IgD-negative memory B cell (primary cell): Measurements from ENCODE around the gene TCN2. TPM values are rescaled to one million over a fixed set of nuclear protein-coding genes. Genes with fewer than 3 reads are reported as not detected.

Source experiments
- H3K27ac Mint-ChIP-seq, 3 donors: one replicate each; pipeline ENCODE4 v1.8.0; 2020 to 2022; ENCODE audit warnings: mild to moderate bottlenecking in 3 of 3, mixed read lengths in 3 of 3, moderate library complexity in 1 of 3
- H3K27me3 Mint-ChIP-seq: one replicate; pipeline ENCODE4 v1.8.0; 2021; ENCODE audit warnings: mixed read lengths
- H3K36me3 Mint-ChIP-seq: one replicate; pipeline ENCODE4 v1.8.0; 2020; ENCODE audit warnings: mild to moderate bottlenecking, mixed read lengths
- H3K4me1 Mint-ChIP-seq, 3 donors: one replicate each; pipeline ENCODE4 v1.8.0; 2020 to 2022; ENCODE audit warnings: mixed read lengths in 3 of 3, mild to moderate bottlenecking in 1 of 3
- H3K4me3 Mint-ChIP-seq, 4 donors: one replicate each; pipeline ENCODE4 v1.8.0; 2020 to 2022; ENCODE audit warnings: mild to moderate bottlenecking in 4 of 4, mixed read lengths in 4 of 4, moderate library complexity in 3 of 4
- H3K9me3 Mint-ChIP-seq, 3 donors: one replicate each; pipeline ENCODE4 v1.8.0; 2020 to 2021; ENCODE audit warnings: mixed read lengths in 3 of 3, mild to moderate bottlenecking in 1 of 3
- polyA plus RNA-seq: library from polyadenylated mRNA; unstranded; fragments of 300-500 nt; fragmentation: Illumina TruSeq; gene quantifications from one replicate; pipeline ENCODE4 v1.2.3, GENCODE V29; 2021

TCN2 gene
- polyA plus RNA-seq, 1 donor from 2014 or later: 0.48 TPM

DNA sequence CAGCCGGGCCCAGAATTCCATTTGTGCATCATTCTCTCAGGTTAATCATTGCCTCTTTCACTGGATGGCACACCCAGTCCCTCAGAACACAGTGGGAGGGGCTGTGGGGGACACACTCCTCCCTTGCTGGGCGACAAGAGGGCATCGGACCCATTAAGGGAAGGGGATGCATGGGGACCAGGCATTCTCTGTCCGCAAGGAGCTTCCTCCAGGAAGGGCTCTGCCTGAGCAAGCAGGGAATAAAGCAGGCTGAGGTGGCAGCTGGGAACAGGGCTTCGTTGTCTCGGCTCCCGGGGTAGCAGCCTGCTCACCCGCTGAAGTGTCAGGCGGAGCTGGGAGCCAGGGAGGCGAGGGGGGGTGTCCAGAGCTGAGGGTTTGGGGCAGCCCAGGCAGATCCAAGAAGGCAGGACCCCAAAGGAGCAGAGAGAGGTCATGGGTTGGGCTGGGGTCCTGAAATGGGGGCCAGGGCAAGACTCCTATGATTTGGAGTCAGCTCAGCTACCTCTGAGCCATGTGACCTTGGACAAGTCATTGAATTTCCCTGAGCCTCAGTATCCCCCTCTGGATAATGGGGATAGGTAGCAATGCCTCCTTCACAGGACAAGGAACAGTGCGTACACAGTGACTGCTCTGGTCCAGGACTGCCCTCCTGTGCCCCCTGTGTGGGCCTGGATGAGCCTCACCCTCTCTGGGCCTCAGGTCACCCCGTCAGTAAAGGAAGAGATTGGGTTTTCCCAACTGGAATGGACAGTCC, 34.0 kb upstream of the TCN2 start:
- Mint-ChIP-seq H3K36me3 (peaks cover 9% of the 10 kb centered on the region), H3K27me3 (peaks cover 11% of the 10 kb centered on the region), H3K27ac (no peak overlapping the region), H3K4me3 (peak overlapping the region in 1 of 4 donors; percentile 37), H3K4me1 (peaks cover 0 to 2% (median 2%) of the 10 kb centered on the region in 3 donors), H3K9me3 (peaks cover 0 to 3% (median 2%) of the 10 kb centered on the region in 3 donors)

DNA sequence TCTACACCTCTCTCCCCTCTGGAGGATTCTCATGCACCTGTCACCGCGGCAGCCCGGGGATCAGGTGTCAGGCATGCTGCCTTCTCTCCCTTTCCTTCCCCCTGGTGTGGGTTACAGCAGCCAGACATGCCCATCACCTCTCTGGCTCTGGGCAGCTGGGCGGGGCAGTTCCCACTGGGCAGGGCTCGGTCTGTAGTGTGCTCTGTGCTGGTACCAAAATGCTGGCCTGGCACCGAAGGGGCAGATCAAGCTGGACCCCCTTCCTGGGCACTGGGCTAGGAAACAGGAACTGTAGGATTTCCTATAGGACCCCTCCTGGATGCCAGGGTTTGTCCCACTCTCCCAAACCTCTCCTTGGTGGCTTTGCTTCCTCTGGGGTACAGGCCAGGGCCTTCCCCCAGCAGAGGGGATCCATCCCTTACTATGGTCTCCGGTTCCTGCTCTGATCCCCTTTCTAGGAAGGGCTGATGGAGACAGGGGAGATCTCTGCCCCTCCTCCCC, 33.3 kb upstream of the TCN2 start:
- H3K27me3 Mint-ChIP-seq: peaks cover 8% of the 10 kb centered on the region
- no peak overlapping the region for H3K4me3 Mint-ChIP-seq
- no peak overlapping the region for H3K27ac Mint-ChIP-seq
- H3K9me3 Mint-ChIP-seq: peaks cover 0 to 2% (median 0%) of the 10 kb centered on the region in 3 donors
- H3K36me3 Mint-ChIP-seq: peaks cover 9% of the 10 kb centered on the region
- peaks cover 0 to 2% (median 2%) of the 10 kb centered on the region in 3 donors for H3K4me1 Mint-ChIP-seq

DNA sequence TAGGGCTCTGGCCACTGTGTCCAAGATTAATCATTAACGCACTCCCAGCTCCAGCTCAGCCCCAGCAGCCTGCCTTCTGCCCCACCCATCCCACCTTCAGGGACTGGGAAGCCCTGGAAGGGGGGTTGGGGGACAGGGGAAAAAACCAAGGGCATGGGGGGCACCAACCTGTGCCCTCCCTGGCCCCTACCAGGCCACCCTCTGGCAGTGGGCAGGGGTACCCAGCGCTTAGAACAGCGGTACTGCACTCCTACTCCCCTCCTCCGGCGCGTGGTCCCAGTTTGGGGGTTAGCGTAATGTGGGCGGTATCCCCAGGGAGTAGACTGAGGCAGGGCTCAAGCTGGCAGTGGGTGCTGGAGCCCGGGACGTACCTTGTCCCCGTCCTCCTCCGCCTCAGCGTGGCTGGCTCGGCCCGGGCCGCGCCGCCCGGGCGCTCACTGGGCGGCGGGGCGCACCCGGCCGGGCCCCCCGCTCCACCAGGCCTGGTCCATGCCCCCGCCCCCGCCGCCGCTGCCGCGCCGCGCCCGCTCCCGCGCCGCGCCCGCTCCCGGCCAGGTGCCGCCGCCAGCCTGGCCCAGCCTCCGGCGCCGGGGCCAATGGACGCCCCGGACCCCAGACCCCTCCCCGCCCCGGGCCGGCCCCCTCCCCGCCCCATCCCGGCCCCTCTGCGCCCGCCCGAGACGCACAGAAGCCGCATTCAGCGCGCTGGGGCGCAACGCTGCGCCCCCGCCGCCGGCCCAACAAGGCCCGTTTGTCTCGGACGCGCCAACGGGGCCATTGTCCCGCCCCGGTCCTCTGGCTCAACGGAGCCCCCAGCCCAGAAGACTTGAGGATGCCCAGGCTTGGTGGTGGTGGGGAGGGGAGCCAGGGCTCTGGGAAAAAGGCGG, 32.6 kb upstream of the TCN2 start, which contains the start of gene GAL3ST1:
TSS of gene GAL3ST1 (minus strand) at position 571 of the 887 bp plus-strand sequence. CDS start 17,273 bp downstream, outside the sequence.
- Mint-ChIP-seq H3K4me3 (peak within 1 kb of the TSS in 1 of 4 donors; percentile 66), H3K27me3 (peaks cover 4% of the 10 kb centered on the region), H3K36me3 (peaks cover 15% of the 10 kb centered on the region), H3K4me1 (peaks cover 0 to 4% (median 2%) of the 10 kb centered on the region in 3 donors), H3K9me3 (peaks cover 0 to under 1% (median 0%) of the 10 kb centered on the region in 3 donors), H3K27ac (no peak within 1 kb of the TSS)

DNA sequence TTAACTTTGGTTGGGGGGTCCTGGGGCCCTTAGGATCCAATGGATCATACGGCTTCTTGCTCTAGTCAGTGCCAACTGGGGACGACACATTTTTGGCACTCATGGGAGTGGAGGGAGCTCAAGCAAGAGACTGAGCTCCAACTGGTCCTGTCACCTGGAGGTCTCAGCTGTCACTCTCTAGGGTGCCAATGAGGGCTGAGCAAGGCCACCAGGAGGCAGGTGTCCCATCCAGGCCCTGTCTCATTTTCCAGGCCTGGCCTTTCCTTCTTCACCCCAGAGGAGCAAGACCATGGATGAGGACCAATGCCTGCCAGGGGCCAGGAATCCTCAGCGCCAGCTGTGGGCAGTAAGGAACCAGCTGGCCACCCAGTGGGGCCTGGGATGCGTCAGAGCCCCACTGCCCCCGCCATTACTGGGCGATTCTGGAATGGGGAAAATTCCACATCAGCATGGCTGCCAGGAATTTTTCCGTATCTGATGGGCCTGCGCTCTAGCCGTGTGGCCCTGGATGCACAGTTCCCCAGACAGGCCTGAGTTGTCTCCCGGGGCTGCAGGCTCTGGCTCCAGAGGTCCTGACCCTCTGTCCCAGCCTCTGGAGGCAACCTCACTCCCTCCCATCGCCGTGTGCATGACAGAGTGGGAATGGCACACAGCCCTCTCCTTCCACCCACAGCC, 31.8 kb upstream of the TCN2 start:
- no peaks in the 10 kb centered on the region for H3K9me3 Mint-ChIP-seq
- no peak overlapping the region for H3K27ac Mint-ChIP-seq
- H3K27me3 Mint-ChIP-seq: peaks cover 3% of the 10 kb centered on the region
- H3K4me1 Mint-ChIP-seq: peaks cover 0 to 4% (median 2%) of the 10 kb centered on the region in 3 donors
- peak overlapping the region in 1 of 4 donors; percentile 66 for H3K4me3 Mint-ChIP-seq
- H3K36me3 Mint-ChIP-seq: peaks cover 16% of the 10 kb centered on the region

DNA sequence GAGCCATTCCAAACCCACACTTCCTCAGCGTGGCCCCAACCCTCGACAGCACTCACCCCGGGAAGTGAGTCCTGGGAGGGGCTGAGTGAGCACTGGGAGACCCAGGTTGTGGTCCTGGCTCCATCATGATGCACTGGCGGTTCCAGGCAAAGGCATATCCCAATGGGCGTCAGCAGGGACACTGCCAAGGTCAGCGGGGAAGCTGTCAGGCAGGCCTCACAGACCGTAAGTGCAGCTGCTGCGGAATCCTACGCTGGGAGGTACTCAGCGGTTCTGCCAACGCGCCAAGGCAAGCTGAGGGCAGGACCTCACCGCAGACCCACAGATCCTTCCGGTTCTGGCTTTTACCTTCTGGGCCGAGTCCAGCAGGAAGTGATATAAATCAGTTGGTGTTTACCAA, 31.1 kb upstream of the TCN2 start:
- Mint-ChIP-seq H3K4me3 (no peak overlapping the region), H3K9me3 (no peaks in the 10 kb centered on the region), H3K27ac (no peak overlapping the region), H3K4me1 (peaks cover 0 to 4% (median 2%) of the 10 kb centered on the region in 3 donors), H3K27me3 (peaks cover 3% of the 10 kb centered on the region), H3K36me3 (peaks cover 19% of the 10 kb centered on the region)

DNA sequence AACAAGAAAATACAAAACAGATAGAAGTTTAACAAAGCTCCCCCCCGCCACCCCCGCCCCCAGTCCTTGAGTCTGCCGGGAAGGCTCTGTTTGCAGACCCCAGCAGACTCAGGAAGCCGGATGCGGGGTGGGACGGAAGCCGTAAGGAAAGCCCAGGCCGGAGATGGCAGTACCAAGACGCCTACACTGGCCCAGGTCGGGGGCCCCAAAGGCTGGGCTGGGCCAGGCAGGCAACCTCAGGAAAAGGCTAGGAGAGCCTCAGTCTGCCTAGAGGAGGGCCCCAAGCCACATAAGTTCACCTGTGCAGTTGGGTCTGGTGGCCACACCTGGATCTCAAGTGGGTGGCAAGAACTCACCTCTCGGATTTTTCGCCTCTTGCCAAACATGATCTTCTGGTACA, 28.5 kb upstream of the TCN2 start:
- H3K36me3 Mint-ChIP-seq: peaks cover 19% of the 10 kb centered on the region
- peaks cover 0 to 4% (median 2%) of the 10 kb centered on the region in 3 donors for H3K4me1 Mint-ChIP-seq
- no peak overlapping the region for H3K27ac Mint-ChIP-seq
- no peaks in the 10 kb centered on the region for H3K9me3 Mint-ChIP-seq
- peaks cover 3% of the 10 kb centered on the region for H3K27me3 Mint-ChIP-seq
- H3K4me3 Mint-ChIP-seq: no peak overlapping the region

DNA sequence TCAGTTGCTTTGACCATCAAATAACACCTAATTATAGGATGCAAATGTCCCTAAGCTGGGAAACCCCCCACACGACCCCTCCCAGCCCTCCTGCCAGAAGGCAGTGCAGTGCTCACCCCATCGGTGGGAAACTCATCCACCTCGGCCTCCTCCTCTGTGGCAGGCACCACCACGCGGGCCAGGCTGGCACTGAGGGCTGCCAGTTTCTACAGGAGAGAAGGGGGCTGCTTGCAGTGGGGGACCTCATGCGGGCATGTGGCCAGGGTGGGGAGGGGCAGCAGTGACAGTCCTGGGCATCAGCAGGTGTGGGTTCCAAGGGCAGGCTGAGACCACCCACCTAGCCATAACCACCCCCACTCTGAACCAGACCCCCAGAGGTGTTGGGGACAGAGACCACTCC, 26.1 kb upstream of the TCN2 start:
- no peak overlapping the region for H3K27ac Mint-ChIP-seq
- peaks cover 0 to 2% (median 0%) of the 10 kb centered on the region in 3 donors for H3K4me1 Mint-ChIP-seq
- H3K27me3 Mint-ChIP-seq: no peaks in the 10 kb centered on the region
- peaks cover 20% of the 10 kb centered on the region for H3K36me3 Mint-ChIP-seq
- H3K4me3 Mint-ChIP-seq: no peak overlapping the region
- no peaks in the 10 kb centered on the region for H3K9me3 Mint-ChIP-seq

DNA sequence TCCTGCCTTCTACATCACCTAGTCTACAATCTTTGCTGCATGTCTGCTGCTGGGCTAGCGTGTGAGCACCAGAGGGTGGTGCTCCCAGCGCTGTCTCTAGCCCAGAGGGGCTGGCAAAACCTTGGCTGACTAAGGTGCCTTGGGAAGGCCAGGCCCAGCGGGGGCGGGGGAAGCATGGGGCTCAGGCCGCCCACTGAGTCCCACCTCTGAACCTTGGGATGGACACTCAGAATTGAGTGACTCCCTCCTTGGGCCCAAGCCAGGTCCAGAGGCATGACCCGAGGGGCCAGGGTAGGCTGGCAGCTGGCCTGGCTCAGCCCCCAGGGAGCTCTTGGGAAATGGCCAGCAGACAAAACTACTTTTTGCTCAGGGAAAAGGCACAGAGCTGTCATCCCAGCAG, 24.9 kb upstream of the TCN2 start:
- H3K4me1 Mint-ChIP-seq: peaks cover 0 to 2% (median 0%) of the 10 kb centered on the region in 3 donors
- no peaks in the 10 kb centered on the region for H3K27me3 Mint-ChIP-seq
- peaks cover 18% of the 10 kb centered on the region for H3K36me3 Mint-ChIP-seq
- no peak overlapping the region for H3K4me3 Mint-ChIP-seq
- H3K9me3 Mint-ChIP-seq: no peaks in the 10 kb centered on the region
- no peak overlapping the region for H3K27ac Mint-ChIP-seq

DNA sequence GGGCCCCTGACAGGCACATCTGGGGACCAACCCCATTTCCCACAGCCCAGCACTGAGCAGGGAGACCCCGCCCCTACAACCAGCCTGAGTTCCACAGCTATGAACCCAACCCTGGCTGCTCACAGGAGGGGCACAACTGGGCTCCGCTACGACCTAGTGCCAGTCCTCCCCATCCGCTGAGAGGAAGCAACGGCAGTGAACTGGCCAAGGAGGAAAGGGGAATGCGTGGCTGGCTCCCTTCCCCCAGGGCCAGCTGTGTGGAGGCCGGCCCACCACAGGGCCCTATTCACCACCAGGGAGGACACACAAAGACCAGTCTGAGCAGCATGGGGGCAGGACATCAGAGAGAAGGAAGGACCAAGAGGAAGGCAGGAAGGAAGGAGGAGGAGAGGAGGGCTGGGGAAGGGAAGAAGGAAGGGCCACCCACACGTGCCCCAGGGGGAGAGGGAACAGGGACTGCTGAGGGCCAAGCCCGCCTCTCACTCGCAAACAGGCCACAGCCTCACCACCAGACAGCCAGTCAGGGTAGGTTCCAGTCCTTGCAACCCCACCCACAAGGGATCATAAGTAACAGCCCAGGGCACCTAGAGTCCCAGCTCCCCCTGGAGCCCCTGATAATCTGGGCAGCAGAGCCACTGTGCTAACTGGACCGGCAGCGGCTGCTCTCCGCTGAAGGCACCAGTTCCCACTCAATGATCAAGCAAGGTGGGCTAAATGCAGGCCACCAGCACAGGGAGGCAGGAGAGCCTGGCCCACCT, 24.0 kb upstream of the TCN2 start:
- Mint-ChIP-seq H3K9me3 (no peaks in the 10 kb centered on the region), H3K4me1 (peaks cover 0 to 2% (median 0%) of the 10 kb centered on the region in 3 donors), H3K27me3 (no peaks in the 10 kb centered on the region), H3K4me3 (no peak overlapping the region), H3K27ac (no peak overlapping the region), H3K36me3 (peaks cover 22% of the 10 kb centered on the region)

DNA sequence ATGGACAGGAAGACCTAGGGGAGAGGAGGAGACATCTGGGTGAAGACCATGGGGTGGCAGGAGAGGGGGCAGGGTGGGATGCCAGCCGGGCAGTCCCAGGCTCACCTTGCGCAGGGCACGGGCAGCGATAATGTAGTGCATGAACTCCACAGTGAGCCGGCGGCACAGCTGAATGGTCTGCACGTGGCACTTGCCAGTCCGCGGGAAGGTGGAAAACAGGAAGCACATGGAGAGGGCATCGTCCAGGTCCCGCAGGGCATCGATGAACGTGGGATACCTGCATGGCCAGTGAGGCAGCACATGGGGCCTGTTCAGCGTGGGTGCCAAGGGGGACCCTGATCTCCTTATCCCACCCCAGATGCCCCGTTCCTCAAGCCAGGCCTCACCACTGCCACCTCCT, 22.5 kb upstream of the TCN2 start:
- Mint-ChIP-seq H3K4me1 (no peaks in the 10 kb centered on the region), H3K27ac (no peak overlapping the region), H3K4me3 (no peak overlapping the region), H3K36me3 (peaks cover 14% of the 10 kb centered on the region), H3K9me3 (no peaks in the 10 kb centered on the region), H3K27me3 (no peaks in the 10 kb centered on the region)

DNA sequence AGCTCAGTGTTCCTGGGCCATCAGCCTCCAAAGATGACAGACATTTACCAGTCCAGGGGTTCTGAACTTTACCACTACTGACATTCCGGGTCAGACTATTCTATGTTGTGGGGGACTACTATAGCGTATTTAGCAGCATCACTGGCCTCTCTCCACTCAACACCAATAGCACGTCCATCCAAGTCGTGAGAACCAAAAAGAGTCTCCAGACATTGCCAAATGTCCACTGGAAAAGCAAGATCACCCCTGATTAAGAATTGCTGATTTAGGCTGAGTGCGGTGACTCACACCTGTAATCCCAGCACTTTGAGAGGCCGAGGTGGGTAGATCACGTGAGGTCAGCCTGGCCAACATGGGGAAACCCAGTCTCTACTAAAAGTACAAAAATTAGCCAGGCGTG, 20.6 kb upstream of the TCN2 start:
- H3K27ac Mint-ChIP-seq: no peak overlapping the region
- no peaks in the 10 kb centered on the region for H3K9me3 Mint-ChIP-seq
- peak overlapping the region in 1 of 4 donors; percentile 20 for H3K4me3 Mint-ChIP-seq
- H3K36me3 Mint-ChIP-seq: peaks cover 12% of the 10 kb centered on the region
- H3K4me1 Mint-ChIP-seq: peaks cover 0 to 7% (median 0%) of the 10 kb centered on the region in 3 donors
- H3K27me3 Mint-ChIP-seq: no peaks in the 10 kb centered on the region

DNA sequence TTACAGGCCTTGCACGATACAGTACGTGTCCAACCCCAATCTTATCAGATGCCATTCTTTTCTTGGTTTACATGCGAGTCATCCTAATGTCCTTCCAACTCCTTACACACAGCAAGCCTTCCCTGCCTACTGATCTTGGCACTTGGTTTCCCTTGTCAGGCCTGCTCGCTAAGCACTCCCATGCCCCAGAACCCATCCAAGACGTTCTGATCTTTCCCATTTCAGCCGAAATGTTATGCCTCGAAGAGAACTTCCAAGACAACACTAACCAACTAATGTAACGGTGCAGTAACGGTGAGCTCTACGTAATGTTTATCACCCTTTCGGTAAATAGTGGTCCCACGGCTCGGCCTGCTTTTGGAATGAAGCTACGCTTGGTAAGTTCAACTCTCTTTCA, 15.8 kb upstream of the TCN2 start:
- Mint-ChIP-seq H3K9me3 (no peaks in the 10 kb centered on the region), H3K4me3 (no peak overlapping the region), H3K27me3 (peaks cover 1% of the 10 kb centered on the region), H3K36me3 (peaks cover 8% of the 10 kb centered on the region), H3K4me1 (peaks cover 0 to 7% (median 0%) of the 10 kb centered on the region in 3 donors), H3K27ac (no peak overlapping the region)

DNA sequence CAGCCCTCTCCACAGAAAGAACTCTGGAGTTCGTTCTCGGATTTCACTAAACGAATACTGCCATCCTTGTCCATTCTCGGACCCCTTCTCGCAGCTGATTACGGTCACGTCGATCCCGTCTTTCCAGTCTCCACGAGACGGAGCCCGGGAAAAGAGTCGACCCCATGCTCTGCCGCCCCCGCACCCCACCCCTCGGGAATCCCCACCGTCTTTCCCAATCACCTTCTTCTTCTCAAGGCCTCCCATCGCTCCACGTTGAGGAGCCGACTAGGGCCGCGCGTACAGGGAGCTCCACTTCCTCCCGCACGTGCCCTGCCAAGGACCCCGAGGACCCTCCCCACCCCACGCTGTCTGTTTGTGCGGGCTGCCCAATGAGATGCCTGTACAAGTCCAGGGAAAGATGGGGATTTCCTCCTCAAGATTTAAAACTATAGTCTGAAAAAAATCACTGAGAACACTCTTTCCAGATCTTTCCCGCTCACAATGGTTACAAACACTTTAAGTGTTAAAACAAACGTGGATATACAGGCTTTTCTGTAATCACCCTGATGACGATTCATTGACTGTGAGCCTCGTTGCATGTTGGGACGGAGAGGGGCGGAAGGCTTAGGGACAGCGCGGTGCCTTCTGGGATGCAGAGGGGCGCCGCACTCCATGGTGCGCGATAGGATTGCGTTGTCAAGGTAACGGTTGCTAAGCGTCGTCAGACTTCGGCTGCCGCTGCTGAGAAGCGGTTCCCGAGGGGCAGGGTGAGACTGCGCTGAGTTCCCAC, 15.2 kb upstream of the TCN2 start, which contains the start of gene PES1:
TSS of gene PES1 (minus strand) at position 323 of the 772 bp plus-strand sequence. CDS start at position 246, 77 bp downstream.
- Mint-ChIP-seq H3K36me3 (peaks cover 5% of the 10 kb centered on the region), H3K9me3 (no peaks in the 10 kb centered on the region), H3K4me1 (peaks cover 0 to 7% (median 0%) of the 10 kb centered on the region in 3 donors), H3K27ac (no peak within 1 kb of the TSS), H3K4me3 (no peak within 1 kb of the TSS), H3K27me3 (peaks cover 1% of the 10 kb centered on the region)
